Cardiac fibroblast (primary cell): ENCODE data around the gene EDDM3A.

ENCODE experiments used
- DNase-seq, 2 donors: peaks; one replicate each; pipeline versions ENCODE4 v3.0.0 to v3.0.0-alpha.2; 2010; ENCODE audit warnings: low read depth in 2 of 2
- H3K4me3 ChIP-seq, 2 donors: replicated peaks in 1 of 2; 1 replicate in 1 of 2; 2 replicates in 1 of 2; pipeline ENCODE4 v1.5.1; 2011; ENCODE audit warnings: low read depth in 2 of 2, low read length in 2 of 2, mild to moderate bottlenecking in 2 of 2, moderate library complexity in 1 of 2
- CTCF ChIP-seq: IDR thresholded peaks from one replicate; pipeline ENCODE4 v1.5.1; 2011; ENCODE audit warnings: low read depth, mild to moderate bottlenecking, low read length, inconsistent platforms

The EDDM3A gene

GRCh38 chr14:20781803-20782202 lies 36.1 kb downstream of the EDDM3A start:
- no peak for DNase-seq
- no peak for TF ChIP-seq CTCF
- H3K4me3 ChIP-seq, result no peak overlapping the region

GRCh38 chr14:20782280-20782890 lies 36.7 kb downstream of the EDDM3A start:
- TF ChIP-seq CTCF, result no peak
- DNase-seq, result no peak
- H3K4me3 ChIP-seq, result no peak overlapping the region

GRCh38 chr14:20787025-20787424 lies 41.3 kb downstream of the EDDM3A start:
- no peak for TF ChIP-seq CTCF

GRCh38 chr14:20789230-20789813 lies 43.6 kb downstream of the EDDM3A start:
- DNase-seq, result no peak
- no peak for TF ChIP-seq CTCF
- no peak overlapping the region for H3K4me3 ChIP-seq

More at GRCh38 chr14:20787025-20787424, 41.3 kb downstream of the EDDM3A start:
- H3K4me3 ChIP-seq, result no peak overlapping the region
- no peak for DNase-seq

- DNase-seq, result no peak
- no peak overlapping the region for H3K4me3 ChIP-seq
- no peak for TF ChIP-seq CTCF
Measured at GRCh38 chr14:20790464-20791116, 44.9 kb downstream of the EDDM3A start.

GRCh38 chr14:20791187-20791586 lies 45.5 kb downstream of the EDDM3A start:
- TF ChIP-seq CTCF, result no peak
- DNase-seq, result no peak
- no peak overlapping the region for H3K4me3 ChIP-seq
